ENCODE measurements around the gene EMC1. TPM values are rescaled to one million over a fixed set of nuclear protein-coding genes. Genes with fewer than 3 reads are reported as not detected.

EMC1 gene
- total RNA-seq, 1 donor from 2014 or later = 66.7 TPM

- Mint-ChIP-seq H3K9me3 (ENCODE audit: low read depth) (no peaks in the 10 kb centered on the region), H3K27me3 (no peaks in the 10 kb centered on the region), H3K27ac (no peak overlapping the region), H3K36me3 (ENCODE audit: insufficient read depth) (peaks cover 15% of the 10 kb centered on the region), H3K4me3 (ENCODE audit: low read depth) (no peak overlapping the region), H3K4me1 (ENCODE audit: low read depth) (peaks cover 11% of the 10 kb centered on the region)
- TF ChIP-seq CTCF (IDR thresholded peaks at IDR 0.05; ENCODE audit: unreplicated experiment) = no peak
- DNase-seq (ENCODE audit: low spot score, unreplicated experiment) = no peak
Observed at GRCh38 chr1:19199329-19199968, 51.9 kb downstream of the EMC1 start.

- peaks cover 16% of the 10 kb centered on the region for H3K36me3 Mint-ChIP-seq (ENCODE audit: insufficient read depth)
- H3K27ac Mint-ChIP-seq = no peak overlapping the region
Observed at GRCh38 chr1:19198820-19199219, 52.5 kb downstream of the EMC1 start.

GRCh38 chr1:19197845-19198244 is 53.5 kb downstream of the EMC1 start:
- no peak overlapping the region for H3K27ac Mint-ChIP-seq
- H3K4me3 Mint-ChIP-seq (ENCODE audit: low read depth) = no peak overlapping the region
- H3K4me1 Mint-ChIP-seq (ENCODE audit: low read depth) = peaks cover 8% of the 10 kb centered on the region
- H3K36me3 Mint-ChIP-seq (ENCODE audit: insufficient read depth) = peaks cover 22% of the 10 kb centered on the region
- H3K27me3 Mint-ChIP-seq = no peaks in the 10 kb centered on the region
- no peak for TF ChIP-seq CTCF (IDR thresholded peaks at IDR 0.05; ENCODE audit: unreplicated experiment)
- no peaks in the 10 kb centered on the region for H3K9me3 Mint-ChIP-seq (ENCODE audit: low read depth)
- DNase-seq (ENCODE audit: low spot score, unreplicated experiment) = no peak

More at GRCh38 chr1:19198820-19199219, 52.5 kb downstream of the EMC1 start:
- H3K9me3 Mint-ChIP-seq (ENCODE audit: low read depth) = no peaks in the 10 kb centered on the region
- H3K27me3 Mint-ChIP-seq = no peaks in the 10 kb centered on the region
- no peak for TF ChIP-seq CTCF (IDR thresholded peaks at IDR 0.05; ENCODE audit: unreplicated experiment)
- no peak overlapping the region for H3K4me3 Mint-ChIP-seq (ENCODE audit: low read depth)
- DNase-seq (ENCODE audit: low spot score, unreplicated experiment) = no peak
- peaks cover 11% of the 10 kb centered on the region for H3K4me1 Mint-ChIP-seq (ENCODE audit: low read depth)

- Mint-ChIP-seq H3K4me3 (ENCODE audit: low read depth) (no peak overlapping the region), H3K36me3 (ENCODE audit: insufficient read depth) (peaks cover 24% of the 10 kb centered on the region), H3K9me3 (ENCODE audit: low read depth) (no peaks in the 10 kb centered on the region), H3K4me1 (ENCODE audit: low read depth) (peaks cover 2% of the 10 kb centered on the region), H3K27me3 (no peaks in the 10 kb centered on the region), H3K27ac (no peak overlapping the region)
- no peak for DNase-seq (ENCODE audit: low spot score, unreplicated experiment)
- TF ChIP-seq CTCF (IDR thresholded peaks at IDR 0.05; ENCODE audit: unreplicated experiment) = no peak
Observed at GRCh38 chr1:19196331-19196730, 55.0 kb downstream of the EMC1 start.

- Mint-ChIP-seq H3K27me3 (no peaks in the 10 kb centered on the region), H3K36me3 (ENCODE audit: insufficient read depth) (peaks cover 26% of the 10 kb centered on the region), H3K4me1 (ENCODE audit: low read depth) (no peaks in the 10 kb centered on the region), H3K27ac (no peak overlapping the region), H3K9me3 (ENCODE audit: low read depth) (no peaks in the 10 kb centered on the region), H3K4me3 (ENCODE audit: low read depth) (no peak overlapping the region)
- TF ChIP-seq CTCF (IDR thresholded peaks at IDR 0.05; ENCODE audit: unreplicated experiment) = no peak
- DNase-seq (ENCODE audit: low spot score, unreplicated experiment) = no peak
Observed at GRCh38 chr1:19193004-19193403, 58.3 kb downstream of the EMC1 start.
